Measurements from ENCODE around the gene TTLL12.

Gene TTLL12

DNA sequence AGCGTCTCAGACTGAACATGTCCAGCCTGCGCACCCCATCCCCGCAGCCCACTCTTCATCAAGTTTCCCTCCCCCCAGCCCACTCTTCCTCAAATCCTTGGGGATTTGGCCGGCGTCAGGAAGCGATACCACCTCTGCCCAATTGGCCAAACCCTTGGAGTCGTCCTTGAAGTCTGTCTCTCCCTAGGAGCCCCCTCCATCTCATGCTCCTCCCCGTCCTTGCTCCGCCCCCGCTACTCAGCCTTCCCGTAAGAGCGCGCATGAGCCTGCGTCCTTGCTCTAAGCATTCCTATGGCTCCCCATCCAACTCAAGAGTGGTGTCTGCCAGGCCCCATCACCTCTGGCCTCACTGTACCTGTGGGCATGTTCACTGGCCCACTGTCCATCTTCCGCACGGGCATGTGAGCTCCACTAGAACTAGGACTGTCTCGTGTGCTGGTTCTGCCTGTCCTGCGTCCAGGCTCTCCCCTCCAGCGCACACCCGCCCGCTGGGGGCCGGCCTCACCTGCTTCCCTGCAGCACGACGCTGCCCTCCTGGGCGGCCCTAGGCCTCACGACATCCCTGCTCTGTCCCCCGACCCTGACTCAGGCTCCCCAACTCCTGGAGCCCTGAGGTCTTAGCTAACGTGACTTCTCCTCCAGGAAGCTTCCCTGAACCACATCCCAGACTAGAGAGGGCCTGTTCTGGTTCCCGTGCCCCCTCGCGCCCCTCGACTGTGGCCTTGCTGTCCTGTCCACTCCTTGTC is 30.5 kb upstream of the TTLL12 start:
- no peak for FAIRE-seq
- TF ChIP-seq SPI1 (IDR thresholded peaks at IDR 0.05; ENCODE audit: low read depth, low read length) (no peak), POLR2A (IDR thresholded peaks at IDR 0.05; ENCODE audit: low read depth, low read length) (no peak), PAX5 (IDR thresholded peaks at IDR 0.05; ENCODE audit: insufficient read depth, low read length, severe bottlenecking) (no peak), POLR2AphosphoS5 (IDR thresholded peaks at IDR 0.05; ENCODE audit: low read depth, low read length) (no peak), POU2F2 (IDR thresholded peaks at IDR 0.05; ENCODE audit: low read depth, low read length) (no peak), TAF1 (IDR thresholded peaks at IDR 0.05; ENCODE audit: low read depth, low read length) (no peak)

DNA sequence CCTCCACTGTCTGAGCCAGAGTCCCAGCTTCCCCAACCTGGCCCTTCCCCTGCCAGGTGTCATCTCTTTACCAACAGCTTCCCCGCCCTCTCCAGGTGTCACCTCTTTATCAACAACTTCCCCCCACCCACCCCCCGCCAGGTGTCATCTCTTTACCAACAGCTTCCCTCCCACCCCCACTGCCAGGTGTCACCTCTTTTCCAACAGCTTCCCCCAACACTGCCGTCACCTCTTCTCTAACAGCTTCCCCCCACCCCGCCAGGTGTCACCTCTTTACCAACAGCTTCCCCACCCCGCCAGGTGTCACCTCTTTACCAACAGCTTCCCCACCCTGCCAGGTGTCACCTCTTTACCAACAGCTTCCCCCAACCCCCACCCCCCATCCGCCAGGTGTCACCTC is 29.8 kb upstream of the TTLL12 start:
- DNase-seq (ENCODE audit: insufficient read length, low spot score) (no peak), FAIRE-seq (no peak)
- TF ChIP-seq POLR2A (IDR thresholded peaks at IDR 0.05; ENCODE audit: low read depth, low read length), result no peak
- TF ChIP-seq PAX5 (IDR thresholded peaks at IDR 0.05; ENCODE audit: insufficient read depth, low read length, severe bottlenecking), result no peak
- no peak for TF ChIP-seq POU2F2 (IDR thresholded peaks at IDR 0.05; ENCODE audit: low read depth, low read length)
- TF ChIP-seq POLR2AphosphoS5 (IDR thresholded peaks at IDR 0.05; ENCODE audit: low read depth, low read length), result no peak
- no peak for TF ChIP-seq TAF1 (IDR thresholded peaks at IDR 0.05; ENCODE audit: low read depth, low read length)
- no peak for TF ChIP-seq SPI1 (IDR thresholded peaks at IDR 0.05; ENCODE audit: low read depth, low read length)

More for the DNA sequence above, 30.5 kb upstream of the TTLL12 start:
- DNase-seq (ENCODE audit: insufficient read length, low spot score), result no peak

DNA sequence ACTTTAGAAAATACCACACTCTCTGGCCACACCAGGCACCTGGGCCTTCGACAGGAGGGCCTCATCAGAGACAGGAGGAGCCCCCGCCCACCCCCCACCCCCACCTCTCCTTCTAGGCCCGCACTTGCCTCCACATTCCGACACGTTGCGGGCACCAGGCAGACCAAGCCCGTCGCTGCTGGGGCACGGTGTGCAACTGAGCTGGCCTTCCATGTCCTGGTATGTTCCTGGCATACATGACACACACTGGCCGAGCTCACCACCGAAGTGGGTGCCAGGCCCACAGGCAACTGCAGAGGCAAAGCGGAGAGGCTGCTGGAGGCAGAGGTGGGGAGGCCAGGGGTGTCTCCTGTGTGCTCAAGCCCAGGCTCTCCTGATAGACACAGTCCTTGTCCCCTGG is 27.0 kb upstream of the TTLL12 start:
- TF ChIP-seq TAF1 (IDR thresholded peaks at IDR 0.05; ENCODE audit: low read depth, low read length), result no peak
- no peak for TF ChIP-seq POLR2AphosphoS5 (IDR thresholded peaks at IDR 0.05; ENCODE audit: low read depth, low read length)
- TF ChIP-seq POLR2A (IDR thresholded peaks at IDR 0.05; ENCODE audit: low read depth, low read length), result no peak
- TF ChIP-seq SPI1 (IDR thresholded peaks at IDR 0.05; ENCODE audit: low read depth, low read length), result no peak
- TF ChIP-seq POU2F2 (IDR thresholded peaks at IDR 0.05; ENCODE audit: low read depth, low read length), result no peak
- FAIRE-seq (no peak), DNase-seq (ENCODE audit: insufficient read length, low spot score) (no peak)

DNA sequence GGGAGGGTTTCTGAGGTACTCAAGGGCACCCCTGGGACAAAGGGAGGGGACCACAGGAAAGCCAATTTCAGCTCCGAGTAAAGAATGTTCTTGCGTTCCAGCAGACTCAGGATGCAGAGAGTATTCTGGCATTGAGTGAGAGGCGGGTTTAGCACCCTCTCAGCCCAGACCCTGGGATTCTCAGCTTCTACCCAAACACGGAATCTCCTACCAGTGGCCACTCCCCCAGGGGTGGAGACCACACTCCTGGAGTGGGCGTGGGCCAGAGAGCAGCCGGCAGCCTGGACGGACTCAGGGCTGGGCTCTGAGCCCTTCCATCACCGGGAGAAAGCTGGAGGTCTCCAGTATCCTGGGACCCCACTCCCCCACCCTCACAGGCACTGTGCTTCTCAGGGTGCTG is 26.1 kb upstream of the TTLL12 start:
- FAIRE-seq (no peak), DNase-seq (ENCODE audit: insufficient read length, low spot score) (no peak)
- no peak for TF ChIP-seq PAX5 (IDR thresholded peaks at IDR 0.05; ENCODE audit: insufficient read depth, low read length, severe bottlenecking)

DNA sequence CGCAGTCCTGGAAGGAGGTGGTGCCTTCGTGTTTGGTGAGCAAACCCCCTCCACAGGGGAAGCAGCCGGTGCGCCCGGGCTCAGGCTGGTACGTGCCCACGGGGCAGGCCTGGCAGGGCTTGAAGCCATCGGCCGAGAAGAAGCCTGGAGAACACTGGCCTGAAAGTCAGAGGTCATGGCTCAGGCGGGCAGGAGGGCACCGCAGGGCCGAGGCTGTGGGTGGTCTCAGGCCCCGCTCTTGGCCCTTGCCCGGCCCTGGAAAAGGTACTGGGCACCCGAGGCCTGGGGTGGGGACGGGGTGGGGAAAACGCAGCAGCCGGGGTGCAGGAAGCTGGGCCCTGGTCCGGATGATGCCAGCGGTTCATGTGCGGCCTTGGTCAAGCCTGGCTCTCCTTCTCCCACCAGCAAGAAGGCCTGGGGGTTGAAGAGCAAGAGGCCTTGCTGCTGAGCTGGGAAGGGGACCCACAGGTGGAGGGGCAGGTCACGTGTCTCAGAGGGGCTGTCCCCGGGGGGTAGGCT is 25.6 kb upstream of the TTLL12 start:
- FAIRE-seq (no peak), DNase-seq (ENCODE audit: insufficient read length, low spot score) (no peak)
- no peak for TF ChIP-seq PAX5 (IDR thresholded peaks at IDR 0.05; ENCODE audit: insufficient read depth, low read length, severe bottlenecking)
- TF ChIP-seq POLR2A (IDR thresholded peaks at IDR 0.05; ENCODE audit: low read depth, low read length), result no peak
- no peak for TF ChIP-seq TAF1 (IDR thresholded peaks at IDR 0.05; ENCODE audit: low read depth, low read length)
- TF ChIP-seq SPI1 (IDR thresholded peaks at IDR 0.05; ENCODE audit: low read depth, low read length), result no peak
- no peak for TF ChIP-seq POLR2AphosphoS5 (IDR thresholded peaks at IDR 0.05; ENCODE audit: low read depth, low read length)

DNA sequence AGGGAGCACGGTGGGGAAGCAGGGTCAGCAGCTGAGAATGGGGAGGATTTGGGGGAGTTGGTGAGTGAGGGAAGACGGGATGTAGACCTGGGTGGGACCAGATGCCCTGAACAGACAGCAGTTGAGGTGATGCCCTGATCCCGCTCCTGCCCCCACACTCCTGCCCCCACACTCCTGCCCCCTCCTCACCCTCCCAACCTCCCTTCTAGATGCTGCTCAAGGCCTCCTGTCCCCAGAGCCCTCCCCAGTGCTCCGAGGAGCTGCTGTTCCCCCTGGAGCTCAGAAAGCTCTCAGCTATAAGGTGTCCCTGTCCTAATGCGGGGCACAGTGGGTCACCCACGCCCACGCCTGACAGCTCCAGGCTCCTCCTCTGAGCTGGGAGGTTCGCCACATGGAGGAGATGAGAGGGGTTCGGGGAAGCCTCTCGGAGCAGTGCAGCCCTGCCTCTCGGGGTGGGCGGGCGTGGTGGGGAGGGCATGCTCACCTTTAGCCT is 25.1 kb upstream of the TTLL12 start:
- TF ChIP-seq PAX5 (IDR thresholded peaks at IDR 0.05; ENCODE audit: insufficient read depth, low read length, severe bottlenecking), result no peak
- no peak for TF ChIP-seq POU2F2 (IDR thresholded peaks at IDR 0.05; ENCODE audit: low read depth, low read length)
- TF ChIP-seq TAF1 (IDR thresholded peaks at IDR 0.05; ENCODE audit: low read depth, low read length), result no peak
- TF ChIP-seq POLR2AphosphoS5 (IDR thresholded peaks at IDR 0.05; ENCODE audit: low read depth, low read length), result no peak
- TF ChIP-seq SPI1 (IDR thresholded peaks at IDR 0.05; ENCODE audit: low read depth, low read length), result no peak
- TF ChIP-seq POLR2A (IDR thresholded peaks at IDR 0.05; ENCODE audit: low read depth, low read length), result no peak
- DNase-seq (ENCODE audit: insufficient read length, low spot score), result no peak
- FAIRE-seq, result no peak

DNA sequence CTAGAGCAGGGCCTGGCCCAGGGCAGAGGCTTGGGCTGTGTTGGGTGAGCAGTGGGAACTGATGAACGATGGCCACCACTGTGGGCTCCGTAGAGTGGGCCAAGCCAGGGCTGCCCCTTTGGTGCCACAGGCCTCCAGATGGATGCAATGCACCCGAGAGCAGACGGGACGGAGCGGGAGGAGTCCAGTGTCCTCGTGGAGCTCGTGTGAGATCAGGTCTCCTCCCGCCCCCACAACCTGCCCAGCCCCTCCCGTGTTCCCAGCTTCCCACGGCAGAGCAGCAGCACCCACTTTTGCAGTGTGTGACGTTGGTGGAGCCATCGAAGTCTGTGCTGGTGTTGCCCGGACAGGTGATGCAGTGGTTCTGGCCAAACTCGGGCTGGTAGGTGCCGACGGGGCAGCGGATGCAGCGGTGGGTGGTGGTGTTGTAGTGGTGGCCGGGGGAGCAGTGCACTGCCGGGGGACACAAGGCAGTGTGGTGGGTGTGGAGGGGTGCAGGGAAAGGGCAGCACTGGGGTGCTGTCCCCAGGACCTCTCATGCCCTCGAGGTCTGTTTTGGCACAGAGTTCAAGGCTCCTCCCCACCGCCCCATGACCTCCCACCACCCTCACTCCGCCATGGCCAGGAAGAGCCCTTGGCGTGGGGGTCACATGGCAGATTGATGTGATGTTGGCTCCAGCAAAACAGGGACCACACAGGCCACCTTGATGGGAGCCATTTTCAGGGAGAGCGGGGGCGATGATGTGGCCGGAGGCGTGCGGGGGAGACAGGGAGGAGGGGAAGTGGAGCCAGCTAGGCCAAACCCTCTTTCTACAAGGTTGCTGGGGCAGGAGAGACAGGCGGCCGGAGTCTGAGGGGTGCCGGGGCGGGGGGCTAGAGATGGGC is 23.9 kb upstream of the TTLL12 start:
- DNase-seq (ENCODE audit: insufficient read length, low spot score), result no peak
- TF ChIP-seq SPI1 (IDR thresholded peaks at IDR 0.05; ENCODE audit: low read depth, low read length), result no peak
- TF ChIP-seq TAF1 (IDR thresholded peaks at IDR 0.05; ENCODE audit: low read depth, low read length), result no peak
- no peak for TF ChIP-seq POLR2AphosphoS5 (IDR thresholded peaks at IDR 0.05; ENCODE audit: low read depth, low read length)
- TF ChIP-seq POU2F2 (IDR thresholded peaks at IDR 0.05; ENCODE audit: low read depth, low read length), result no peak
- no peak for TF ChIP-seq POLR2A (IDR thresholded peaks at IDR 0.05; ENCODE audit: low read depth, low read length)
- FAIRE-seq, result no peak

DNA sequence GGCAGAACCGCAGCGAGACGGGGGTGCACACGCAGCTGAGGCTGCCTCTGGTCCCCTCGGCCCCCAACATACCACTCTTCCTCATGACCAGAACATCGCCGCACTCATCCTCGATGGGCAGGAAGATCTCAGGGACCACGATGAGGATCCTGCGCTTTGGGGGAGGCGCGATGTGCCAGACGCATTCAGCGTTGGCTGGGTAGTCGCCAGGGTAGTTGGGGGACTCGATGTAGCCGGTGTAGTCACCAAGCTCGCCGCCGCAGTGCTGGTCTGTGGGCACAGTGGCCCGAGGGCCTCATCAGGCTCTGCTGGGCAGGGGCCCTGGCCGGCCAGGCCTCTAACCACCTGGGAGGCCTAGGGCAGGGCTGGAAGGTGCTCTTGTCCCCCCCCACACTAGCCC is 23.0 kb upstream of the TTLL12 start:
- FAIRE-seq, result no peak
- no peak for DNase-seq (ENCODE audit: insufficient read length, low spot score)
- TF ChIP-seq SPI1 (IDR thresholded peaks at IDR 0.05; ENCODE audit: low read depth, low read length) (no peak), PAX5 (IDR thresholded peaks at IDR 0.05; ENCODE audit: insufficient read depth, low read length, severe bottlenecking) (no peak), POLR2A (IDR thresholded peaks at IDR 0.05; ENCODE audit: low read depth, low read length) (no peak), TAF1 (IDR thresholded peaks at IDR 0.05; ENCODE audit: low read depth, low read length) (no peak), POLR2AphosphoS5 (IDR thresholded peaks at IDR 0.05; ENCODE audit: low read depth, low read length) (no peak), POU2F2 (IDR thresholded peaks at IDR 0.05; ENCODE audit: low read depth, low read length) (no peak)

DNA sequence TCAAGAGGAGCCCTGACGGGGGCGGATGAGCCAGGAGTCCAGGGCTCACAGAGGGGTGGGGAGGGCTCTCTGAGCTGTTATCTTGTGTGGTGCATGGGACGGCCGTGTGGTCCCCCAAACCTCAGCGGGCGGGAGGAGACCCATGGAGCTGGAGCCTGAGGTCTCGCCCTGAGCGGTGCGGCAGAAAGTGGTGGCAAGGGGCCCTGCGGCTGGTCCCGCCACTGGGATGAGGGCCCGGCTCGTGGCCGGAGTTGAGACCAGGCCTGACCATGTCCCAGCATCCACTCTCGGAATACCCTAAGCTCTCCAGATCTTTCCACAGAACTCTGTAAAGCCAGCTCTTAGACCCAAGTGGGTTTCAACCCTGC is 22.6 kb upstream of the TTLL12 start:
- no peak for FAIRE-seq
- TF ChIP-seq POLR2A (IDR thresholded peaks at IDR 0.05; ENCODE audit: low read depth, low read length) (no peak), TAF1 (IDR thresholded peaks at IDR 0.05; ENCODE audit: low read depth, low read length) (no peak)
- no peak for DNase-seq (ENCODE audit: insufficient read length, low spot score)

All from GM12891 (cell line).